Liver (tissue), 9 donors: Measurements from ENCODE around the gene POU2F3. TPM values are rescaled to one million over a fixed set of nuclear protein-coding genes. Genes with fewer than 3 reads are reported as not detected.

Experiments
- DNase-seq: peaks from one replicate; pipeline ENCODE4 v3.0.0-alpha.2; 2017; ENCODE audit warnings: low spot score
- H3K27ac ChIP-seq, 2 donors: one replicate each; pipeline ENCODE4 v1.7.0; 2013; ENCODE audit warnings: inconsistent platforms in 2 of 2, low read length in 2 of 2, control low read depth in 1 of 2, low read depth in 1 of 2, mild to moderate bottlenecking in 1 of 2
- H3K27me3 ChIP-seq, 4 donors: one replicate each; pipeline versions ENCODE4 v1.6.1 to v1.7.0; 2013; ENCODE audit warnings: low read length in 3 of 4, inconsistent platforms in 1 of 4, mild to moderate bottlenecking in 1 of 4, moderate library complexity in 1 of 4; ENCODE audit not compliant: control insufficient read depth in 4 of 4, insufficient read depth in 4 of 4
- H3K36me3 ChIP-seq, 4 donors: one replicate each; pipeline versions ENCODE4 v1.6.1 to v1.7.0; 2013; ENCODE audit warnings: low read length in 3 of 4, mild to moderate bottlenecking in 3 of 4, low read depth in 1 of 4, moderate library complexity in 1 of 4; ENCODE audit not compliant: control insufficient read depth in 4 of 4, insufficient read depth in 3 of 4
- H3K4me1 ChIP-seq, 4 donors: one replicate each; pipeline versions ENCODE4 v1.6.1 to v1.7.0; 2013; ENCODE audit warnings: low read length in 3 of 4, mild to moderate bottlenecking in 3 of 4, moderate library complexity in 1 of 4; ENCODE audit not compliant: control insufficient read depth in 4 of 4, insufficient read depth in 4 of 4
- H3K4me3 ChIP-seq, 3 donors: one replicate each; pipeline versions ENCODE4 v1.6.1 to v1.7.0; 2013; ENCODE audit warnings: low read length in 3 of 3, control low read depth in 1 of 3, low read depth in 1 of 3, mild to moderate bottlenecking in 1 of 3
- H3K9ac ChIP-seq, 2 donors: one replicate each; pipeline ENCODE4 v1.7.0; 2013; ENCODE audit warnings: low read length in 2 of 2, mild to moderate bottlenecking in 2 of 2, moderate library complexity in 2 of 2, control low read depth in 1 of 2, low read depth in 1 of 2
- H3K9me3 ChIP-seq, 4 donors: one replicate each; pipeline versions ENCODE4 v1.6.1 to v1.7.0; 2013; ENCODE audit warnings: low read length in 3 of 4; ENCODE audit not compliant: control insufficient read depth in 4 of 4
- ATF3 ChIP-seq: IDR thresholded peaks from 2 replicates; pipeline ENCODE4 v1.6.1; 2016; ENCODE audit warnings: antibody characterized with exemption
- CTCF ChIP-seq: fragments of 150-350 bp; IDR thresholded peaks from 2 replicates; pipeline ENCODE4 v1.5.1; 2017; ENCODE audit warnings: improper control_type of control experiment, low read depth, low read length; ENCODE audit not compliant: missing input control
- EGR1 ChIP-seq, 2 donors: IDR thresholded peaks; 2 replicates each; pipeline ENCODE4 v1.6.1; 2016 to 2018; ENCODE audit warnings: antibody characterized with exemption in 2 of 2, low read depth in 2 of 2
- FOXA1 ChIP-seq: IDR thresholded peaks from 2 replicates; pipeline ENCODE4 v1.6.1; 2016; ENCODE audit warnings: antibody characterized with exemption
- FOXA2 ChIP-seq: IDR thresholded peaks from 2 replicates; pipeline ENCODE4 v1.6.1; 2016; ENCODE audit warnings: antibody characterized with exemption
- GABPA ChIP-seq, 2 donors: IDR thresholded peaks in 1 of 2; conservative IDR thresholded peaks in 1 of 2; 2 replicates each; pipeline ENCODE4 v1.6.1; 2016; ENCODE audit warnings: antibody characterized with exemption in 2 of 2, mild to moderate bottlenecking in 1 of 2, moderate library complexity in 1 of 2
- HNF4A ChIP-seq, 2 donors: conservative IDR thresholded peaks; 2 replicates each; pipeline ENCODE4 v1.6.1; 2016; ENCODE audit warnings: antibody characterized with exemption in 2 of 2, mild to moderate bottlenecking in 2 of 2
- HNF4G ChIP-seq: IDR thresholded peaks from 2 replicates; pipeline ENCODE4 v1.6.1; 2016; ENCODE audit warnings: antibody characterized with exemption
- JUND ChIP-seq, 2 donors: IDR thresholded peaks; 2 replicates each; pipeline ENCODE4 v1.6.1; 2016; ENCODE audit warnings: antibody characterized with exemption in 2 of 2
- MAX ChIP-seq: IDR thresholded peaks from 2 replicates; pipeline ENCODE4 v1.6.1; 2016; ENCODE audit warnings: antibody characterized with exemption
- NR2F2 ChIP-seq: IDR thresholded peaks from 2 replicates; pipeline ENCODE4 v1.6.1; 2016; ENCODE audit warnings: antibody characterized with exemption
- RAD21 ChIP-seq, 2 donors: IDR thresholded peaks; 2 replicates each; pipeline ENCODE4 v1.6.1; 2016; ENCODE audit warnings: antibody characterized with exemption in 2 of 2, mild to moderate bottlenecking in 2 of 2
- REST ChIP-seq: IDR thresholded peaks from 2 replicates; pipeline ENCODE4 v1.6.1; 2016; ENCODE audit warnings: antibody characterized with exemption, mild to moderate bottlenecking
- RXRA ChIP-seq, 2 donors: IDR thresholded peaks; 2 replicates each; pipeline ENCODE4 v1.6.1; 2017 to 2018; ENCODE audit warnings: antibody characterized with exemption in 2 of 2, mild to moderate bottlenecking in 1 of 2
- SP1 ChIP-seq: IDR thresholded peaks from 2 replicates; pipeline ENCODE4 v1.6.1; 2018; ENCODE audit warnings: antibody characterized with exemption, mild to moderate bottlenecking
- TAF1 ChIP-seq: conservative IDR thresholded peaks from 2 replicates; pipeline ENCODE4 v1.6.1; 2016; ENCODE audit warnings: antibody characterized with exemption, mild to moderate bottlenecking
- YY1 ChIP-seq: IDR thresholded peaks from 2 replicates; pipeline ENCODE4 v1.6.1; 2016; ENCODE audit warnings: antibody characterized with exemption, mild to moderate bottlenecking
- ZBTB33 ChIP-seq: IDR thresholded peaks from 2 replicates; pipeline ENCODE4 v1.6.1; 2016; ENCODE audit warnings: antibody characterized with exemption
- WGBS: extraction: QIAGEN DNeasy Blood & Tissue Kit; methylation state at CpG from one replicate; pipeline ENCODE4 v1.1.7; 2013; 5-methylcytosine and 5-hydroxymethylcytosine counted together
- polyA plus RNA-seq, 2 donors: library from polyadenylated mRNA; stranded (reverse) in 1 of 2; unstranded in 1 of 2; fragments of 200-250 nt in 1 of 2; fragments of >200 nt in 1 of 2; fragmentation: Nextera tagmentation in 1 of 2; extraction: Ambion mirVana in 1 of 2; gene quantifications; one replicate each; pipeline versions ENCODE4 v1.2.1 to v1.2.3, GENCODE V29; 2013 to 2015
- total RNA-seq, 2 donors: library from RNA; depleted of rRNA; stranded (reverse); fragments of >200 nt; gene quantifications; one replicate each; pipeline ENCODE4 v1.2.3, GENCODE V29; 2014
- donor health status: healthy.
- donor health status: healthy.
- donor health status: healthy.
- donor health status: healthy.
- donor health status: healthy.

The POU2F3 gene
- total and polyA plus RNA-seq, 4 donors: not detected

GRCh38 chr11:120306519-120307242, 66.7 kb downstream of the POU2F3 start:
- Histone ChIP-seq H3K9ac (no peak overlapping the region), H3K4me3 (no peak overlapping the region), H3K4me1 (peaks cover 0 to 4% (median 2%) of the 10 kb centered on the region in 4 donors), H3K27me3 (no peaks in the 10 kb centered on the region), H3K36me3 (no peaks in the 10 kb centered on the region), H3K9me3 (no peaks in the 10 kb centered on the region), H3K27ac (no peak overlapping the region)
- DNase-seq: no peak
- 77% methylated on average over 11 of the region's 11 CpGs for WGBS
- TF ChIP-seq HNF4G (no peak), TAF1 (no peak), RXRA (IDR thresholded peaks at IDR 0.05) (no peak), RAD21 (IDR thresholded peaks at IDR 0.05) (no peak), REST (no peak), SP1 (no peak), FOXA1 (no peak), HNF4A (conservative IDR thresholded peaks at IDR 0.05) (no peak), ZBTB33 (no peak), JUND (IDR thresholded peaks at IDR 0.05) (no peak), NR2F2 (no peak), EGR1 (IDR thresholded peaks at IDR 0.05; ENCODE audit: low read depth in 2 of 2) (no peak), ATF3 (no peak), MAX (no peak), GABPA (IDR thresholded peaks at IDR 0.05 in 1 of 2, conservative IDR thresholded peaks at IDR 0.05 in 1 of 2) (no peak), FOXA2 (no peak)

- TF ChIP-seq RXRA (IDR thresholded peaks at IDR 0.05): no peak
- no peak for TF ChIP-seq MAX
- no peak for TF ChIP-seq FOXA1
- no peak for TF ChIP-seq CTCF
- TF ChIP-seq EGR1 (IDR thresholded peaks at IDR 0.05; ENCODE audit: low read depth in 2 of 2): no peak
- TF ChIP-seq HNF4G: no peak
- no peak for TF ChIP-seq FOXA2
- no peak for TF ChIP-seq SP1
- no peak for TF ChIP-seq TAF1
- no peak for TF ChIP-seq ZBTB33
- no peak for TF ChIP-seq GABPA (IDR thresholded peaks at IDR 0.05 in 1 of 2, conservative IDR thresholded peaks at IDR 0.05 in 1 of 2)
- TF ChIP-seq YY1: no peak
- Histone ChIP-seq H3K4me3 (no peak overlapping the region), H3K9ac (no peak overlapping the region), H3K27me3 (no peaks in the 10 kb centered on the region), H3K4me1 (peaks cover 0 to 2% (median 0%) of the 10 kb centered on the region in 4 donors), H3K36me3 (no peaks in the 10 kb centered on the region), H3K27ac (no peak overlapping the region), H3K9me3 (no peaks in the 10 kb centered on the region)
- no peak for DNase-seq
- 92% methylated on average over 11 of the region's 11 CpGs for WGBS
Measured at GRCh38 chr11:120307476-120307875, 67.5 kb downstream of the POU2F3 start.
